ENCODE results near the gene LMOD2.
"Not testable (repeated sequence)": the region's sequence is repeated elsewhere in the genome, so short reads cannot be mapped to it uniquely, and the experiment has no call there.

The LMOD2 gene

DNA sequence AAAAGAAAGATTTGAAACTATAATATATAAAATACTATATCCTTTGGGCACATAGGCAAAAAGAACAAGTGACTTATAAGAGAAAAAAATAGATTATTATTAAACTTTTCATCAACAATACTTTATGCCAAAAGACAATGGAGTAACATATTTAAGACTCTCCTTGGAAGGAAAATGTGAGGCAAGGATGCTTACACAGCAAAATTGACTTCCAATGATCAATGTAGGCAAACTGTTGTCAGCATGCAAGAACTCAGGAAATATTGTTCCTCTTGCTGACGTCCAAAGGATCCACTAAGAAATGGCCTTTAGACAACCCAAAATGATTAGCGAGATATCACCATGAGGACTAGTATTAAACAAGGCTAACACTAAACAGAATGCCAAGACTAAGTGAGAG, 22.9 kb upstream of the LMOD2 start:
- Mint-ChIP-seq H3K36me3 (ENCODE audit: low read depth) (no peaks in the 10 kb centered on the region), H3K27me3 (ENCODE audit: low read depth) (peaks cover 12% of the 10 kb centered on the region), H3K4me3 (no peak overlapping the region), H3K4me1 (ENCODE audit: low read depth) (no peaks in the 10 kb centered on the region), H3K27ac (no peak overlapping the region), H3K9me3 (no peaks in the 10 kb centered on the region)

- Mint-ChIP-seq H3K36me3 (ENCODE audit: low read depth) (no peaks in the 10 kb centered on the region), H3K27ac (no peak overlapping the region), H3K27me3 (ENCODE audit: low read depth) (peaks cover 12% of the 10 kb centered on the region), H3K4me1 (ENCODE audit: low read depth) (no peaks in the 10 kb centered on the region), H3K9me3 (no peaks in the 10 kb centered on the region), H3K4me3 (no peak overlapping the region)
Observed at GRCh38 chr7:123633553-123633952, 22.1 kb upstream of the LMOD2 start.

GRCh38 chr7:123634011-123634573, 21.6 kb upstream of the LMOD2 start:
- not testable (repeated sequence) for H3K9me3 Mint-ChIP-seq; H3K4me1 Mint-ChIP-seq (ENCODE audit: low read depth); H3K36me3 Mint-ChIP-seq (ENCODE audit: low read depth); H3K27ac Mint-ChIP-seq; H3K4me3 Mint-ChIP-seq
- peaks cover 12% of the 10 kb centered on the region for H3K27me3 Mint-ChIP-seq (ENCODE audit: low read depth)

DNA sequence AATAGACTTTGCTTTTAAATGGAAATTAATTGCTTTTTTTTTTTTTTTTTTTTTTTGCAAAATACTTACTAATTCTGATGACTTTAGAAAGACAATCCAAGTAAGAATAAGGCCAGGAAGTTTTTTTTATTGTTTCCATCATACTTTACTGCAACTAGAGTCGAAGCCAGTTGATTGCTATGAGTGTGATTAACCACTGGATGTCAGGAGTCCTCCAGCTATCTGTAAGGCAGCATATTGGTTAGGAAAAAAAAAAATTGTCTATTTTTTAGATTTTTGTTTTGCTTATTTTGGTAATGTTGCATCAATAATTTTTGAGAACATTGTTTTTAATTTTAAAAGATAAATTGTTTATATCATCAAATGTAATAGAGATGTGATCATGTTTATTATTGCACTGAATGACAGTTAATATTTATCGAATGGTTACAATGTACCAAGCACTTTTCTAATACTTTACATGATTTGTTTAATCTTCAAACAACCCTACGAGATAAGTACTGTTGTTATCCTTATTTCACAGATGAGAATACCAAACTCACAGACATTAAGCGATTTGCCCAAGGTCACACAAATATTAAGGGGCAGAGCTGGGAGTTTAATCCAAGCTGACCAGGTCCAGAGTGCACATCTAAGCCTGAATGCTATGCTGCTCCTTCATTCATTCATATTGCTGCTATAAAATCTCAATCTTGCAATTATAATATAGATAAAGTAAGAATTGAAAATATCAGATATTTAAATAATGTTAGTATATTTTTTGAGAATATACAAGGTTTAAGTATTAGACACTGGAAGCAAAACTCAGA, 19.9 kb upstream of the LMOD2 start:
- H3K27ac Mint-ChIP-seq: no peak overlapping the region
- peaks cover 12% of the 10 kb centered on the region for H3K27me3 Mint-ChIP-seq (ENCODE audit: low read depth)
- no peaks in the 10 kb centered on the region for H3K9me3 Mint-ChIP-seq
- H3K36me3 Mint-ChIP-seq (ENCODE audit: low read depth): no peaks in the 10 kb centered on the region
- no peaks in the 10 kb centered on the region for H3K4me1 Mint-ChIP-seq (ENCODE audit: low read depth)
- H3K4me3 Mint-ChIP-seq: no peak overlapping the region

- Mint-ChIP-seq H3K4me3 (no peak overlapping the region), H3K9me3 (no peaks in the 10 kb centered on the region), H3K36me3 (ENCODE audit: low read depth) (no peaks in the 10 kb centered on the region), H3K27me3 (ENCODE audit: low read depth) (peaks cover 15% of the 10 kb centered on the region), H3K4me1 (ENCODE audit: low read depth) (no peaks in the 10 kb centered on the region), H3K27ac (no peak overlapping the region)
Observed at GRCh38 chr7:123637203-123637602, 18.5 kb upstream of the LMOD2 start.

GRCh38 chr7:123637878-123638277, 17.8 kb upstream of the LMOD2 start:
- H3K27ac Mint-ChIP-seq: no peak overlapping the region
- no peak overlapping the region for H3K4me3 Mint-ChIP-seq
- no peaks in the 10 kb centered on the region for H3K9me3 Mint-ChIP-seq
- H3K4me1 Mint-ChIP-seq (ENCODE audit: low read depth): no peaks in the 10 kb centered on the region
- H3K36me3 Mint-ChIP-seq (ENCODE audit: low read depth): no peaks in the 10 kb centered on the region
- peaks cover 14% of the 10 kb centered on the region for H3K27me3 Mint-ChIP-seq (ENCODE audit: low read depth)

GRCh38 chr7:123639631-123640030, 16.0 kb upstream of the LMOD2 start:
- Mint-ChIP-seq H3K4me3 (no peak overlapping the region), H3K27me3 (ENCODE audit: low read depth) (peaks cover 20% of the 10 kb centered on the region), H3K4me1 (ENCODE audit: low read depth) (no peaks in the 10 kb centered on the region), H3K27ac (no peak overlapping the region), H3K36me3 (ENCODE audit: low read depth) (no peaks in the 10 kb centered on the region), H3K9me3 (no peaks in the 10 kb centered on the region)

- no peak overlapping the region for H3K4me3 Mint-ChIP-seq
- H3K27ac Mint-ChIP-seq: no peak overlapping the region
Observed at GRCh38 chr7:123640583-123640982, 15.1 kb upstream of the LMOD2 start.

GRCh38 chr7:123641901-123642300, 13.8 kb upstream of the LMOD2 start:
- Mint-ChIP-seq H3K27ac (no peak overlapping the region), H3K27me3 (ENCODE audit: low read depth) (peaks cover 22% of the 10 kb centered on the region), H3K4me3 (no peak overlapping the region), H3K9me3 (no peaks in the 10 kb centered on the region), H3K36me3 (ENCODE audit: low read depth) (no peaks in the 10 kb centered on the region), H3K4me1 (ENCODE audit: low read depth) (no peaks in the 10 kb centered on the region)

More at GRCh38 chr7:123640583-123640982, 15.1 kb upstream of the LMOD2 start:
- no peaks in the 10 kb centered on the region for H3K36me3 Mint-ChIP-seq (ENCODE audit: low read depth)
- H3K9me3 Mint-ChIP-seq: no peaks in the 10 kb centered on the region
- H3K4me1 Mint-ChIP-seq (ENCODE audit: low read depth): no peaks in the 10 kb centered on the region
- peaks cover 22% of the 10 kb centered on the region for H3K27me3 Mint-ChIP-seq (ENCODE audit: low read depth)

GRCh38 chr7:123643495-123644441, 11.9 kb upstream of the LMOD2 start:
- Mint-ChIP-seq H3K27me3 (ENCODE audit: low read depth) (peaks cover 20% of the 10 kb centered on the region), H3K27ac (no peak overlapping the region), H3K4me1 (ENCODE audit: low read depth) (no peaks in the 10 kb centered on the region), H3K4me3 (no peak overlapping the region), H3K9me3 (no peaks in the 10 kb centered on the region), H3K36me3 (ENCODE audit: low read depth) (no peaks in the 10 kb centered on the region)

GRCh38 chr7:123645516-123645915, 10.2 kb upstream of the LMOD2 start:
- peaks cover 20% of the 10 kb centered on the region for H3K27me3 Mint-ChIP-seq (ENCODE audit: low read depth)
- H3K9me3 Mint-ChIP-seq: no peaks in the 10 kb centered on the region
- H3K4me1 Mint-ChIP-seq (ENCODE audit: low read depth): no peaks in the 10 kb centered on the region
- H3K27ac Mint-ChIP-seq: no peak overlapping the region
- no peak overlapping the region for H3K4me3 Mint-ChIP-seq
- no peaks in the 10 kb centered on the region for H3K36me3 Mint-ChIP-seq (ENCODE audit: low read depth)

DNA sequence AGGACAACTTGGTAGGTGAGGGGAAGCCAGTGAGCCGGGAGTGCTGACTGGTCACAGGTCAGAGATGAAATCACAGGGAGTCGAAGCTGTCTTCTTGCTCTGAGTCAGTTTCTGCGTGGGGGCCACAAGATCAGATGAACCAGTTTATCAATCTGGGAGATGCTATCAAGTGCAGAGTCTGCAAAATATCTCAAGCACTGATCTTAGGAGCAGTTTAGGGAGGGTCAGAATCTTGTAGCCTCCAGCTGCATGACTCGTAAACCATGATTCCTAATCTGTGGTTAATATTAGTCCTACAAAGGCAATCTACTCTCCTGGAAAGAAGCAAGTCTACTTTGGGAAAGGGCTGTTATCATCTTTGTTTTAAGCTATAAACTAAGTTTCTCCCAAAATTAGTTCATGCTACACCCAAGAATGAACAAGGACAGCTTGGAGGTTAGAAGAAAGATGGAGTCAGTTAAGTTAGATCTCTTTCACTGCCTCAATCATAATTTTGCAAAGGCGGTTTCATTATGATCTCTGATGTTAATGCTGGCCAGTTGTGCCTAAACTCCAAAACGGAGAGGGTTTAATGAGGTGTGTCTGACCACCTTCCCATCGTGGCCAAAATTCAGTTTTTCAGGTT, 8.4 kb upstream of the LMOD2 start:
- Mint-ChIP-seq H3K36me3 (ENCODE audit: low read depth) (no peaks in the 10 kb centered on the region), H3K4me3 (no peak overlapping the region), H3K4me1 (ENCODE audit: low read depth) (no peaks in the 10 kb centered on the region), H3K9me3 (no peaks in the 10 kb centered on the region), H3K27ac (no peak overlapping the region), H3K27me3 (ENCODE audit: low read depth) (peaks cover 18% of the 10 kb centered on the region)

DNA sequence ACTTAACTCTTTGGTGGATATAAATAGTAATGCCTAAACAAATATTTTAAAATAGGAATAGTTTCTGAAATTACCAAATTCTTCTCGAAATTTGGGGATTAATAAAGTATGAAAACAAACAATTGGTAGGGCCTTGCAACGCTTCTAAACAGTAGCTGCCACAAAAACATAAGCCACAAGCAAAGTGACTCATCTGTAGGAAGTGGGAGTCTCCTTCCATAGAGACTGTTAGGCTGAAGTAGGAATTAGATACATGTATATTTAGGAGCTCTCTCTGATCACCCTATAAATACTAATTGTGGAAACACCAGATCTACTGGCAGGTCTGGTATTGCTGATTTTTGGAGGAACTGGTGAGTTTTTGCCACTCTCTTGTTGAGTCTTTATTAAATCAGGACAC, 5.7 kb upstream of the LMOD2 start:
- H3K9me3 Mint-ChIP-seq: no peaks in the 10 kb centered on the region
- no peaks in the 10 kb centered on the region for H3K4me1 Mint-ChIP-seq (ENCODE audit: low read depth)
- H3K4me3 Mint-ChIP-seq: no peak overlapping the region
- H3K36me3 Mint-ChIP-seq (ENCODE audit: low read depth): no peaks in the 10 kb centered on the region
- H3K27ac Mint-ChIP-seq: no peak overlapping the region
- H3K27me3 Mint-ChIP-seq (ENCODE audit: low read depth): peaks cover 8% of the 10 kb centered on the region

GRCh38 chr7:123650595-123650994, 5.1 kb upstream of the LMOD2 start:
- no peak overlapping the region for H3K27ac Mint-ChIP-seq
- no peaks in the 10 kb centered on the region for H3K4me1 Mint-ChIP-seq (ENCODE audit: low read depth)
- no peaks in the 10 kb centered on the region for H3K9me3 Mint-ChIP-seq
- H3K27me3 Mint-ChIP-seq (ENCODE audit: low read depth): peaks cover 5% of the 10 kb centered on the region
- H3K36me3 Mint-ChIP-seq (ENCODE audit: low read depth): no peaks in the 10 kb centered on the region
- H3K4me3 Mint-ChIP-seq: no peak overlapping the region

All from T-helper 1 cell treated with Interleukin-12 subunit alpha and Interleukin-12 subunit beta and Interleukin-4 antibody, amounts not matched to agents 30 μg/mL and 1 μg/mL, for 36 hours (primary cell).